Vagina (tissue), 2 donors: Measurements from ENCODE around the gene ADGRD2. TPM values are rescaled to one million over a fixed set of nuclear protein-coding genes. Genes with fewer than 3 reads are reported as not detected.

Source experiments
- DNase-seq, 2 donors: peaks; one replicate each; pipeline ENCODE4 v3.0.0-alpha.2; 2017; ENCODE audit errors: extremely low spot score in 2 of 2
- H3K27ac ChIP-seq: fragments of 200-600 bp; sonication (generic); one replicate; pipeline ENCODE4 v1.5.1; 2019
- H3K27me3 ChIP-seq: fragments of 200-600 bp; sonication (generic); one replicate; pipeline ENCODE4 v1.5.1; 2019
- H3K36me3 ChIP-seq, 2 donors: fragments of 200-600 bp; sonication (generic); one replicate each; pipeline ENCODE4 v1.5.1; 2017 to 2019
- H3K4me1 ChIP-seq: fragments of 200-600 bp; sonication (generic); one replicate; pipeline ENCODE4 v1.5.1; 2019
- H3K4me3 ChIP-seq, 2 donors: fragments of 200-600 bp; sonication (generic); 1 replicate in 1 of 2; 2 replicates in 1 of 2; pipeline ENCODE4 v1.5.1; 2016 to 2019
- H3K9me3 ChIP-seq: fragments of 200-600 bp; sonication (generic); one replicate; pipeline ENCODE4 v1.5.1; 2019
- POLR2A ChIP-seq, 2 donors: fragments of 450-650 bp; IDR thresholded peaks; one replicate each; pipeline ENCODE4 v1.6.1; 2017; ENCODE audit warnings: antibody characterized with exemption in 2 of 2, mild to moderate bottlenecking in 2 of 2, moderate library complexity in 2 of 2
- POLR2AphosphoS5 ChIP-seq, 2 donors: sonication (generic); formaldehyde crosslinking; IDR thresholded peaks; one replicate each; pipeline ENCODE4 v1.9.0; 2017; ENCODE audit warnings: antibody characterized with exemption in 2 of 2, mild to moderate bottlenecking in 2 of 2, low read depth in 1 of 2; ENCODE audit not compliant: insufficient read depth in 1 of 2
- intact Hi-C: fragments of 100-400 bp; cut with DNase I; formaldehyde crosslinking; loops from one replicate; pipeline ENCODE4 v1.15.1; 2023
- total RNA-seq: library from RNA; depleted of rRNA; stranded (reverse); fragments of >200 nt; gene quantifications from one replicate; pipeline ENCODE4 v1.2.3, GENCODE V29; 2016
- TF ChIP-seq, protein P1 (sequence below), 3 experiments: fragments of 450-650 bp in 2 of 3; fragments of 200-600 bp in 1 of 3; sonication (generic) in 1 of 3; IDR thresholded peaks; one replicate each; pipeline ENCODE4 v1.5.1; 2017 to 2019; ENCODE audit warnings: antibody characterized with exemption in 3 of 3, mild to moderate bottlenecking in 2 of 3, moderate library complexity in 2 of 3

Gene ADGRD2, protein sequence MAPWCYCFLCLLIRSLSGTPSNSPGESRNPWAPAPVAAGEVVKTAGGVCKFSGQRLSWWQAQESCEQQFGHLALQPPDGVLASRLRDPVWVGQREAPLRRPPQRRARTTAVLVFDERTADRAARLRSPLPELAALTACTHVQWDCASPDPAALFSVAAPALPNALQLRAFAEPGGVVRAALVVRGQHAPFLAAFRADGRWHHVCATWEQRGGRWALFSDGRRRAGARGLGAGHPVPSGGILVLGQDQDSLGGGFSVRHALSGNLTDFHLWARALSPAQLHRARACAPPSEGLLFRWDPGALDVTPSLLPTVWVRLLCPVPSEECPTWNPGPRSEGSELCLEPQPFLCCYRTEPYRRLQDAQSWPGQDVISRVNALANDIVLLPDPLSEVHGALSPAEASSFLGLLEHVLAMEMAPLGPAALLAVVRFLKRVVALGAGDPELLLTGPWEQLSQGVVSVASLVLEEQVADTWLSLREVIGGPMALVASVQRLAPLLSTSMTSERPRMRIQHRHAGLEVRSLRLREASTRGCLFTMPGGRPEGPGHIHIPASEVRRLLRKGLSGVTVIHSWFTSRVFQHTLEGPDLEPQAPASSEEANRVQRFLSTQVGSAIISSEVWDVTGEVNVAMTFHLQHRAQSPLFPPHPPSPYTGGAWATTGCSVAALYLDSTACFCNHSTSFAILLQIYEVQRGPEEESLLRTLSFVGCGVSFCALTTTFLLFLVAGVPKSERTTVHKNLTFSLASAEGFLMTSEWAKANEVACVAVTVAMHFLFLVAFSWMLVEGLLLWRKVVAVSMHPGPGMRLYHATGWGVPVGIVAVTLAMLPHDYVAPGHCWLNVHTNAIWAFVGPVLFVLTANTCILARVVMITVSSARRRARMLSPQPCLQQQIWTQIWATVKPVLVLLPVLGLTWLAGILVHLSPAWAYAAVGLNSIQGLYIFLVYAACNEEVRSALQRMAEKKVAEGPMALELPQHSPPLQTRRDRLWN
- 4.2 TPM for total RNA-seq

DNA sequence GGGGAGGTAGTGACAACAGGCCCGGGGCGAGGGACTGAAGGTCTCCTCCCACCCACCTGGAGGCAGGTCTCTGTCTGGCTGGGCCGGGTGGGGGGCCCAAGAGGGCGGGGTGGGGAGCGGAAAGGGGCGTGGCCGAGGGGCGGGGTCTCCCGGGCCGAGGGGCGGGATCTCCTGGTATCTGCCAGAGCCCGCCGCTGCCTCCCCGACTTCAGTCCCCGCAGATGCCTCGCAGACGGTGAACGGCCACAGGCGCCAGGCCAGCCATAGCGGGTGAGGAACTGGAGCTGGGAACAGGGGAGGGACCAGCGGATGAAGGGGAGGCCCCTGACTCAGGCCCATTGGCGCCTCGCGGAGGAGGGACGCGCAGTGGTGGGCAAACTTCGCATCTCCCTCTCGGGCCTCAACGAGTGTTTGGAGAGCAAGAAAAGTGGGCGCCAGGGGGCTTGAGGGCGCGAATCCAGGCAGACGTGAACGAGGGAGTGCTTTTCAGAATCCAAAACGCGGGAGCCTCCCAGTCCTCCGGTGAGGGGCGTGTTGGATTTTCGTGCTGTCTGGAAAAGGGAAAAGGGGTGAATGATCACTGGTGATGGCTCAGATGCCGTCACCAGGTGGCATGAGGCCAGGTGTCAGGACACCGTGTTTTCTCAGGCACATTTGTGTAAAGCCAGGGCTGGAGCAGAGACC lies at the start of gene ADGRD2:
ADGRD2 (plus strand) TSS at position 211 of the 684 bp plus-strand sequence. CDS start 1,216 bp downstream, outside the sequence.
- intact Hi-C loops = no loop called here
- no peak for DNase-seq
- TF ChIP-seq, protein P1, sequence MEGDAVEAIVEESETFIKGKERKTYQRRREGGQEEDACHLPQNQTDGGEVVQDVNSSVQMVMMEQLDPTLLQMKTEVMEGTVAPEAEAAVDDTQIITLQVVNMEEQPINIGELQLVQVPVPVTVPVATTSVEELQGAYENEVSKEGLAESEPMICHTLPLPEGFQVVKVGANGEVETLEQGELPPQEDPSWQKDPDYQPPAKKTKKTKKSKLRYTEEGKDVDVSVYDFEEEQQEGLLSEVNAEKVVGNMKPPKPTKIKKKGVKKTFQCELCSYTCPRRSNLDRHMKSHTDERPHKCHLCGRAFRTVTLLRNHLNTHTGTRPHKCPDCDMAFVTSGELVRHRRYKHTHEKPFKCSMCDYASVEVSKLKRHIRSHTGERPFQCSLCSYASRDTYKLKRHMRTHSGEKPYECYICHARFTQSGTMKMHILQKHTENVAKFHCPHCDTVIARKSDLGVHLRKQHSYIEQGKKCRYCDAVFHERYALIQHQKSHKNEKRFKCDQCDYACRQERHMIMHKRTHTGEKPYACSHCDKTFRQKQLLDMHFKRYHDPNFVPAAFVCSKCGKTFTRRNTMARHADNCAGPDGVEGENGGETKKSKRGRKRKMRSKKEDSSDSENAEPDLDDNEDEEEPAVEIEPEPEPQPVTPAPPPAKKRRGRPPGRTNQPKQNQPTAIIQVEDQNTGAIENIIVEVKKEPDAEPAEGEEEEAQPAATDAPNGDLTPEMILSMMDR (IDR thresholded peaks at IDR 0.05) = no peak
- TF ChIP-seq POLR2A (IDR thresholded peaks at IDR 0.05) = no peak
- TF ChIP-seq POLR2AphosphoS5 (IDR thresholded peaks at IDR 0.05; ENCODE audit: insufficient read depth in 1 of 2, low read depth in 1 of 2) = no peak
- Histone ChIP-seq H3K27ac (no peak within 1 kb of the TSS), H3K4me3 (no peak within 1 kb of the TSS), H3K4me1 (peaks cover 18% of the 10 kb centered on the region), H3K9me3 (no peaks in the 10 kb centered on the region), H3K27me3 (no peaks in the 10 kb centered on the region), H3K36me3 (no peaks in the 10 kb centered on the region)

- Histone ChIP-seq H3K4me1 (peaks cover 22% of the 10 kb centered on the region), H3K27me3 (no peaks in the 10 kb centered on the region), H3K27ac (no peak overlapping the region), H3K4me3 (no peak overlapping the region), H3K9me3 (no peaks in the 10 kb centered on the region), H3K36me3 (peaks cover 0 to 52% of the 10 kb centered on the region in 2 donors)
- DNase-seq = no peak
- intact Hi-C loops = no loop called here
- TF ChIP-seq, protein P1 (IDR thresholded peaks at IDR 0.05) = no peak
- TF ChIP-seq POLR2AphosphoS5 (IDR thresholded peaks at IDR 0.05; ENCODE audit: insufficient read depth in 1 of 2, low read depth in 1 of 2) (no peak), POLR2A (IDR thresholded peaks at IDR 0.05) (no peak)
These were observed 47.0 kb upstream of the ADGRD2 start for GRCh38 chr9:124403246-124403645.

- intact Hi-C loops = no loop called here
- Histone ChIP-seq H3K4me3 (no peak overlapping the region), H3K9me3 (no peaks in the 10 kb centered on the region), H3K36me3 (peaks cover 0 to 84% of the 10 kb centered on the region in 2 donors), H3K27me3 (no peaks in the 10 kb centered on the region), H3K27ac (no peak overlapping the region), H3K4me1 (peaks cover 24% of the 10 kb centered on the region)
- TF ChIP-seq POLR2AphosphoS5 (IDR thresholded peaks at IDR 0.05; ENCODE audit: insufficient read depth in 1 of 2, low read depth in 1 of 2) (no peak), POLR2A (IDR thresholded peaks at IDR 0.05) (no peak)
- TF ChIP-seq, protein P1 (IDR thresholded peaks at IDR 0.05) = no peak
- no peak for DNase-seq
These were observed 40.8 kb upstream of the ADGRD2 start for GRCh38 chr9:124409410-124409809.

- TF ChIP-seq POLR2A (IDR thresholded peaks at IDR 0.05) = no peak
- no peak for TF ChIP-seq POLR2AphosphoS5 (IDR thresholded peaks at IDR 0.05; ENCODE audit: insufficient read depth in 1 of 2, low read depth in 1 of 2)
- TF ChIP-seq, protein P1 (IDR thresholded peaks at IDR 0.05) = no peak
- intact Hi-C loops = no loop called here
- peaks cover 29% of the 10 kb centered on the region for H3K4me1 ChIP-seq
These were observed 39.8 kb upstream of the ADGRD2 start for GRCh38 chr9:124410321-124410913.

More at GRCh38 chr9:124410321-124410913, 39.8 kb upstream of the ADGRD2 start:
- H3K36me3 ChIP-seq = peaks cover 0 to 74% of the 10 kb centered on the region in 2 donors
- no peak overlapping the region for H3K27ac ChIP-seq
- no peaks in the 10 kb centered on the region for H3K27me3 ChIP-seq
- no peaks in the 10 kb centered on the region for H3K9me3 ChIP-seq
- DNase-seq = no peak
- H3K4me3 ChIP-seq = no peak overlapping the region
